CD4-positive, CD25-positive, alpha-beta regulatory T cell (primary cell): ENCODE data around the gene SLC24A3. TPM values are rescaled to one million over a fixed set of nuclear protein-coding genes. Genes with fewer than 3 reads are reported as not detected.

Source experiments
- ATAC-seq, 2 donors: fragments of 150-1000 bp; cut with Tn5 transposase; one replicate each; pipeline ENCODE4 v1.10.0; 2021; ENCODE audit warnings: low read depth in 2 of 2, moderate number of reproducible peaks in 2 of 2, moderate library complexity in 1 of 2
- DNase-seq, 3 donors: peaks; one replicate each; pipeline versions ENCODE4 v3.0.0 to v3.0.0-alpha.2; 2012 to 2022; ENCODE audit warnings: mixed read lengths in 1 of 3
- H3K27ac ChIP-seq: one replicate; pipeline ENCODE4 v1.7.0; 2013; ENCODE audit warnings: mild to moderate bottlenecking, low read length; ENCODE audit not compliant: insufficient read depth, poor library complexity, severe bottlenecking
- H3K27me3 ChIP-seq: one replicate; pipeline ENCODE4 v1.7.0; 2013; ENCODE audit warnings: low read length; ENCODE audit not compliant: control insufficient read depth, insufficient read depth
- H3K36me3 ChIP-seq: one replicate; pipeline ENCODE4 v1.7.0; 2013; ENCODE audit warnings: mild to moderate bottlenecking, low read length, moderate library complexity; ENCODE audit not compliant: control insufficient read depth, insufficient read depth
- H3K4me1 ChIP-seq: 2 replicates; pipeline ENCODE4 v1.7.0; 2013; ENCODE audit warnings: mild to moderate bottlenecking, low read length; ENCODE audit not compliant: insufficient read depth, control insufficient read depth, poor library complexity, severe bottlenecking
- H3K4me3 ChIP-seq: one replicate; pipeline ENCODE4 v1.7.0; 2013; ENCODE audit warnings: low read depth, mild to moderate bottlenecking, low read length, moderate library complexity
- H3K9me3 ChIP-seq, 2 experiments: 1 replicate in 1 of 2; 2 replicates in 1 of 2; pipeline ENCODE4 v1.7.0; 2013; ENCODE audit warnings: low read length in 2 of 2, mild to moderate bottlenecking in 1 of 2, moderate library complexity in 1 of 2; ENCODE audit not compliant: control insufficient read depth in 2 of 2
- H3K27ac Mint-ChIP-seq, 3 donors: one replicate each; pipeline ENCODE4 v1.8.0; 2020 to 2022; ENCODE audit warnings: mild to moderate bottlenecking in 3 of 3, mixed read lengths in 3 of 3, moderate library complexity in 2 of 3
- H3K27me3 Mint-ChIP-seq: one replicate; pipeline ENCODE4 v1.8.0; 2022; ENCODE audit warnings: mild to moderate bottlenecking, mixed read lengths
- H3K36me3 Mint-ChIP-seq: one replicate; pipeline ENCODE4 v1.8.0; 2020; ENCODE audit warnings: mixed read lengths
- H3K4me1 Mint-ChIP-seq, 4 donors: one replicate each; pipeline ENCODE4 v1.8.0; 2020 to 2022; ENCODE audit warnings: mixed read lengths in 4 of 4, mild to moderate bottlenecking in 1 of 4
- H3K4me3 Mint-ChIP-seq, 4 donors: one replicate each; pipeline ENCODE4 v1.8.0; 2020 to 2022; ENCODE audit warnings: mild to moderate bottlenecking in 4 of 4, mixed read lengths in 4 of 4, moderate library complexity in 3 of 4
- H3K9me3 Mint-ChIP-seq, 7 donors: one replicate each; pipeline ENCODE4 v1.8.0; 2020 to 2022; ENCODE audit warnings: mixed read lengths in 7 of 7, mild to moderate bottlenecking in 3 of 7, moderate library complexity in 2 of 7
- polyA plus RNA-seq, 4 donors: library from polyadenylated mRNA; unstranded; fragments of 300-500 nt; fragmentation: Illumina TruSeq; gene quantifications; one replicate each; pipeline ENCODE4 v1.2.3, GENCODE V29; 2021
- total RNA-seq: library from RNA; stranded (reverse); gene quantifications from one replicate; pipeline ENCODE4 v1.2.3, GENCODE V29; 2022

The SLC24A3 gene
- total and polyA plus RNA-seq, 5 donors from 2014 or later = 0.25 TPM; not detected in 4

- no peaks in the 10 kb centered on the region for H3K9me3 ChIP-seq
- Mint-ChIP-seq H3K4me1 (no peaks in the 10 kb centered on the region), H3K27ac (no peak overlapping the region), H3K27me3 (peaks cover 4% of the 10 kb centered on the region), H3K4me3 (no peak overlapping the region), H3K9me3 (peaks cover 0 to 6% (median 0%) of the 10 kb centered on the region in 7 donors), H3K36me3 (no peaks in the 10 kb centered on the region)
- H3K27me3 ChIP-seq = no peaks in the 10 kb centered on the region
- H3K4me1 ChIP-seq = no peaks in the 10 kb centered on the region
- no peak overlapping the region for H3K27ac ChIP-seq
- H3K36me3 ChIP-seq = no peaks in the 10 kb centered on the region
- no peak overlapping the region for H3K4me3 ChIP-seq
- DNase-seq (no peak), ATAC-seq (no peak)
Observed at GRCh38 chr20:19495905-19496703, 283.7 kb downstream of the SLC24A3 start.

GRCh38 chr20:19497064-19497463, 284.6 kb downstream of the SLC24A3 start:
- Mint-ChIP-seq H3K9me3 (peaks cover 0 to 6% (median 0%) of the 10 kb centered on the region in 7 donors), H3K4me3 (no peak overlapping the region), H3K4me1 (no peaks in the 10 kb centered on the region), H3K36me3 (no peaks in the 10 kb centered on the region), H3K27me3 (peaks cover 4% of the 10 kb centered on the region), H3K27ac (no peak overlapping the region)
- Histone ChIP-seq H3K27ac (no peak overlapping the region), H3K27me3 (no peaks in the 10 kb centered on the region), H3K4me1 (no peaks in the 10 kb centered on the region), H3K36me3 (no peaks in the 10 kb centered on the region), H3K4me3 (no peak overlapping the region), H3K9me3 (no peaks in the 10 kb centered on the region)
- DNase-seq (no peak), ATAC-seq (no peak)

- no peak overlapping the region for H3K27ac ChIP-seq
- Mint-ChIP-seq H3K27ac (peak overlapping the region in 1 of 3 donors; percentile 39), H3K4me3 (no peak overlapping the region), H3K9me3 (peaks cover 0 to 6% (median 0%) of the 10 kb centered on the region in 7 donors), H3K4me1 (no peaks in the 10 kb centered on the region), H3K36me3 (no peaks in the 10 kb centered on the region), H3K27me3 (peaks cover 4% of the 10 kb centered on the region)
- H3K9me3 ChIP-seq = no peaks in the 10 kb centered on the region
- H3K27me3 ChIP-seq = no peaks in the 10 kb centered on the region
- ATAC-seq = no peak
- DNase-seq = no peak
- H3K4me3 ChIP-seq = no peak overlapping the region
- no peaks in the 10 kb centered on the region for H3K36me3 ChIP-seq
- H3K4me1 ChIP-seq = no peaks in the 10 kb centered on the region
Observed at GRCh38 chr20:19498756-19499155, 286.3 kb downstream of the SLC24A3 start.

- Histone ChIP-seq H3K9me3 (no peaks in the 10 kb centered on the region), H3K4me3 (no peak overlapping the region), H3K27me3 (no peaks in the 10 kb centered on the region), H3K36me3 (no peaks in the 10 kb centered on the region), H3K4me1 (no peaks in the 10 kb centered on the region), H3K27ac (no peak overlapping the region)
- Mint-ChIP-seq H3K4me1 (no peaks in the 10 kb centered on the region), H3K36me3 (no peaks in the 10 kb centered on the region), H3K27me3 (peaks cover 4% of the 10 kb centered on the region), H3K27ac (no peak overlapping the region), H3K4me3 (no peak overlapping the region), H3K9me3 (peaks cover 0 to 6% (median 0%) of the 10 kb centered on the region in 7 donors)
- ATAC-seq (no peak), DNase-seq (no peak)
Observed at GRCh38 chr20:19501476-19502115, 289.2 kb downstream of the SLC24A3 start.

- ATAC-seq (no peak), DNase-seq (no peak)
- Histone ChIP-seq H3K36me3 (no peaks in the 10 kb centered on the region), H3K27ac (no peak overlapping the region), H3K27me3 (no peaks in the 10 kb centered on the region), H3K4me3 (no peak overlapping the region), H3K4me1 (no peaks in the 10 kb centered on the region), H3K9me3 (no peaks in the 10 kb centered on the region)
- Mint-ChIP-seq H3K36me3 (no peaks in the 10 kb centered on the region), H3K27me3 (peaks cover 4% of the 10 kb centered on the region), H3K4me3 (no peak overlapping the region), H3K27ac (no peak overlapping the region), H3K9me3 (peaks cover 0 to 6% (median 0%) of the 10 kb centered on the region in 7 donors), H3K4me1 (no peaks in the 10 kb centered on the region)
Observed at GRCh38 chr20:19502169-19502568, 289.7 kb downstream of the SLC24A3 start.

- no peak overlapping the region for H3K27ac Mint-ChIP-seq
- no peak for DNase-seq
- H3K27ac ChIP-seq = no peak overlapping the region
- no peaks in the 10 kb centered on the region for H3K36me3 ChIP-seq
- H3K9me3 Mint-ChIP-seq = peaks cover 0 to 1% (median 0%) of the 10 kb centered on the region in 7 donors
- H3K27me3 Mint-ChIP-seq = no peaks in the 10 kb centered on the region
- ATAC-seq = no peak
- no peak overlapping the region for H3K4me3 Mint-ChIP-seq
- H3K9me3 ChIP-seq = no peaks in the 10 kb centered on the region
- no peak overlapping the region for H3K4me3 ChIP-seq
- no peaks in the 10 kb centered on the region for H3K4me1 ChIP-seq
- H3K27me3 ChIP-seq = no peaks in the 10 kb centered on the region
- no peaks in the 10 kb centered on the region for H3K36me3 Mint-ChIP-seq
- H3K4me1 Mint-ChIP-seq = no peaks in the 10 kb centered on the region
Observed at GRCh38 chr20:19504251-19504650, 291.8 kb downstream of the SLC24A3 start.

- no peak overlapping the region for H3K4me3 Mint-ChIP-seq
- no peak for DNase-seq
Observed at GRCh38 chr20:19506021-19506420, 293.6 kb downstream of the SLC24A3 start.

More at GRCh38 chr20:19506021-19506420, 293.6 kb downstream of the SLC24A3 start:
- Histone ChIP-seq H3K4me1 (no peaks in the 10 kb centered on the region), H3K36me3 (no peaks in the 10 kb centered on the region), H3K4me3 (no peak overlapping the region), H3K27ac (no peak overlapping the region), H3K9me3 (no peaks in the 10 kb centered on the region), H3K27me3 (no peaks in the 10 kb centered on the region)
- Mint-ChIP-seq H3K36me3 (no peaks in the 10 kb centered on the region), H3K9me3 (peaks cover 0 to 1% (median 0%) of the 10 kb centered on the region in 7 donors), H3K4me1 (no peaks in the 10 kb centered on the region), H3K27me3 (no peaks in the 10 kb centered on the region), H3K27ac (no peak overlapping the region)
- no peak for ATAC-seq
